ENCODE measurements around the gene SDK1. TPM values are rescaled to one million over a fixed set of nuclear protein-coding genes. Genes with fewer than 3 reads are reported as not detected.

SDK1 gene
- total and polyA plus RNA-seq, 10 of the 15 experiments (the other 5 are each of a cell fraction or from before 2014, with no cell fraction given): 0.14 to 0.33 TPM; not detected in 8

DNA sequence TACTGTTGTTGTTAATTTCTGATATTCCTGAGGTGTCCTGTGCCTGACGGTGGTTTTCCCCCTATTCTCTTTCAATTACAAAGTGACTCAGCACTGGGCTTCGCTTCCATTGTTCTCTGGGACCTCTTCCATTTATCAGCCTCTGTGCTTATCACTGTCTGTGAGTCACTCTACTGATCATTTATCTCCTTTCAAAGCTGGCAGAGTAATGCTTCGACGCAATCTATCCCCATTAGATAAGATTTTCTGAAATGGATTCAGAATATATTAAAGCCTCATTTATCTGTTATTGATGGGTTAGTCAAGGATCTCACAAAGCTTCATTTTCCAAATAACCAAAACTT is 679.2 kb downstream of the SDK1 start:
- BruUV-seq (replicated peaks): no TSS peak
- FAIRE-seq: no peak
- CTCF ChIA-PET: no interaction called here
- in situ Hi-C loops (cut with MboI) (no loop called here), intact Hi-C loops (cut with micrococcal nuclease; ENCODE audit: unreplicated experiment) (no loop called here)
- POLR2A ChIA-PET: no interaction called here
- no peak overlapping the region for H3K4me2 ChIP-seq (ENCODE audit: control insufficient read depth, insufficient read depth)
- H3K4me1 ChIP-seq (ENCODE audit: control insufficient read depth, insufficient read depth, low read length): no peaks in the 10 kb centered on the region
- WGBS (ENCODE audit: insufficient coverage, insufficient replicate concordance, low lambda C conversion rate, missing lambda C conversion rate): 53% methylated on average over 4 of the region's 4 CpGs
- H3K27ac ChIP-seq (ENCODE audit: control insufficient read depth, insufficient read depth): no peak overlapping the region
- ATAC-seq: no peak
- RAD21 ChIA-PET (ENCODE audit: unreplicated experiment): no interaction called here
- no peaks in the 10 kb centered on the region for H4K20me1 ChIP-seq (ENCODE audit: control insufficient read depth, insufficient read depth)
- no peak overlapping the region for H3K4me3 ChIP-seq
- H3K36me3 ChIP-seq (ENCODE audit: control insufficient read depth in 2 of 2, insufficient read depth in 2 of 2, low read length in 1 of 2): no peaks in the 10 kb centered on the region
- no peaks in the 10 kb centered on the region for H3K27me3 ChIP-seq (replicated peaks in 1 of 2; ENCODE audit: control insufficient read depth in 2 of 2, insufficient read depth in 2 of 2, low read length in 1 of 2)
- no peaks in the 10 kb centered on the region; the same call in 2 of the 3 replicates for H3K9me3 ChIP-seq (replicated peaks; ENCODE audit: control insufficient read depth, insufficient read depth, low read length)
- no peak for DNase-seq (ENCODE audit: low read depth, low spot score)
- no peak overlapping the region for H2AFZ ChIP-seq (ENCODE audit: control insufficient read depth, low read depth, low read length)
- SMC1A ChIA-PET (ENCODE audit: uncharacterized antibody, unreplicated experiment): no interaction called here
- no peaks in the 10 kb centered on the region for H3K79me2 ChIP-seq (ENCODE audit: control insufficient read depth, insufficient read depth, low read length)
- no peak overlapping the region for H3K9ac ChIP-seq (ENCODE audit: control insufficient read depth, insufficient read depth, low read length)
- no peak for TF ChIP-seq NRF1 (conservative IDR thresholded peaks at IDR 0.05; ENCODE audit: low read depth, low read length)
- no peak for TF ChIP-seq POU2F2 (IDR thresholded peaks at IDR 0.05; ENCODE audit: borderline replicate concordance, low read depth, low read length)
- TF ChIP-seq POLR2A (IDR thresholded peaks at IDR 0.05; ENCODE audit: low read depth, low read length): no peak
- no peak for TF ChIP-seq MYB (IDR thresholded peaks at IDR 0.05; ENCODE audit: borderline replicate concordance, low read depth, low read length)
- no peak for TF ChIP-seq NFYA (IDR thresholded peaks at IDR 0.05; ENCODE audit: borderline replicate concordance, low read depth, low read length)
- TF ChIP-seq ASH2L (IDR thresholded peaks at IDR 0.05; ENCODE audit: borderline replicate concordance, low read depth): no peak
- TF ChIP-seq TBL1XR1 (IDR thresholded peaks at IDR 0.05; ENCODE audit: low read depth, low read length): no peak
- no peak for TF ChIP-seq USF2 (IDR thresholded peaks at IDR 0.05; ENCODE audit: borderline replicate concordance, low read depth, low read length)
- TF ChIP-seq FOXK2 (IDR thresholded peaks at IDR 0.05): no peak
- no peak for TF ChIP-seq RAD21 (IDR thresholded peaks at IDR 0.05; ENCODE audit: insufficient read depth, low read depth, low read length)
- no peak for TF ChIP-seq SMAD5 (IDR thresholded peaks at IDR 0.05; ENCODE audit: low read depth)
- no peak for TF ChIP-seq TCF3 (IDR thresholded peaks at IDR 0.05; ENCODE audit: borderline replicate concordance, insufficient read depth, low read depth, low read length)
- no peak for TF ChIP-seq BRCA1 (IDR thresholded peaks at IDR 0.05; ENCODE audit: low read depth, low read length)
- TF ChIP-seq, protein P1, sequence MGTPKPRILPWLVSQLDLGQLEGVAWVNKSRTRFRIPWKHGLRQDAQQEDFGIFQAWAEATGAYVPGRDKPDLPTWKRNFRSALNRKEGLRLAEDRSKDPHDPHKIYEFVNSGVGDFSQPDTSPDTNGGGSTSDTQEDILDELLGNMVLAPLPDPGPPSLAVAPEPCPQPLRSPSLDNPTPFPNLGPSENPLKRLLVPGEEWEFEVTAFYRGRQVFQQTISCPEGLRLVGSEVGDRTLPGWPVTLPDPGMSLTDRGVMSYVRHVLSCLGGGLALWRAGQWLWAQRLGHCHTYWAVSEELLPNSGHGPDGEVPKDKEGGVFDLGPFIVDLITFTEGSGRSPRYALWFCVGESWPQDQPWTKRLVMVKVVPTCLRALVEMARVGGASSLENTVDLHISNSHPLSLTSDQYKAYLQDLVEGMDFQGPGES (IDR thresholded peaks at IDR 0.05): no peak
- TF ChIP-seq, protein P2, sequence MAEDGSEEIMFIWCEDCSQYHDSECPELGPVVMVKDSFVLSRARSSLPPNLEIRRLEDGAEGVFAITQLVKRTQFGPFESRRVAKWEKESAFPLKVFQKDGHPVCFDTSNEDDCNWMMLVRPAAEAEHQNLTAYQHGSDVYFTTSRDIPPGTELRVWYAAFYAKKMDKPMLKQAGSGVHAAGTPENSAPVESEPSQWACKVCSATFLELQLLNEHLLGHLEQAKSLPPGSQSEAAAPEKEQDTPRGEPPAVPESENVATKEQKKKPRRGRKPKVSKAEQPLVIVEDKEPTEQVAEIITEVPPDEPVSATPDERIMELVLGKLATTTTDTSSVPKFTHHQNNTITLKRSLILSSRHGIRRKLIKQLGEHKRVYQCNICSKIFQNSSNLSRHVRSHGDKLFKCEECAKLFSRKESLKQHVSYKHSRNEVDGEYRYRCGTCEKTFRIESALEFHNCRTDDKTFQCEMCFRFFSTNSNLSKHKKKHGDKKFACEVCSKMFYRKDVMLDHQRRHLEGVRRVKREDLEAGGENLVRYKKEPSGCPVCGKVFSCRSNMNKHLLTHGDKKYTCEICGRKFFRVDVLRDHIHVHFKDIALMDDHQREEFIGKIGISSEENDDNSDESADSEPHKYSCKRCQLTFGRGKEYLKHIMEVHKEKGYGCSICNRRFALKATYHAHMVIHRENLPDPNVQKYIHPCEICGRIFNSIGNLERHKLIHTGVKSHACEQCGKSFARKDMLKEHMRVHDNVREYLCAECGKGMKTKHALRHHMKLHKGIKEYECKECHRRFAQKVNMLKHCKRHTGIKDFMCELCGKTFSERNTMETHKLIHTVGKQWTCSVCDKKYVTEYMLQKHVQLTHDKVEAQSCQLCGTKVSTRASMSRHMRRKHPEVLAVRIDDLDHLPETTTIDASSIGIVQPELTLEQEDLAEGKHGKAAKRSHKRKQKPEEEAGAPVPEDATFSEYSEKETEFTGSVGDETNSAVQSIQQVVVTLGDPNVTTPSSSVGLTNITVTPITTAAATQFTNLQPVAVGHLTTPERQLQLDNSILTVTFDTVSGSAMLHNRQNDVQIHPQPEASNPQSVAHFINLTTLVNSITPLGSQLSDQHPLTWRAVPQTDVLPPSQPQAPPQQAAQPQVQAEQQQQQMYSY (CRISPR knock-in tag; IDR thresholded peaks at IDR 0.05): no peak
- no peak for TF ChIP-seq SMAD1 (IDR thresholded peaks at IDR 0.05; ENCODE audit: low read depth, partially characterized antibody)
- no peak for TF ChIP-seq JUND (IDR thresholded peaks at IDR 0.05; ENCODE audit: low read depth, low read length)
- TF ChIP-seq, protein P3, sequence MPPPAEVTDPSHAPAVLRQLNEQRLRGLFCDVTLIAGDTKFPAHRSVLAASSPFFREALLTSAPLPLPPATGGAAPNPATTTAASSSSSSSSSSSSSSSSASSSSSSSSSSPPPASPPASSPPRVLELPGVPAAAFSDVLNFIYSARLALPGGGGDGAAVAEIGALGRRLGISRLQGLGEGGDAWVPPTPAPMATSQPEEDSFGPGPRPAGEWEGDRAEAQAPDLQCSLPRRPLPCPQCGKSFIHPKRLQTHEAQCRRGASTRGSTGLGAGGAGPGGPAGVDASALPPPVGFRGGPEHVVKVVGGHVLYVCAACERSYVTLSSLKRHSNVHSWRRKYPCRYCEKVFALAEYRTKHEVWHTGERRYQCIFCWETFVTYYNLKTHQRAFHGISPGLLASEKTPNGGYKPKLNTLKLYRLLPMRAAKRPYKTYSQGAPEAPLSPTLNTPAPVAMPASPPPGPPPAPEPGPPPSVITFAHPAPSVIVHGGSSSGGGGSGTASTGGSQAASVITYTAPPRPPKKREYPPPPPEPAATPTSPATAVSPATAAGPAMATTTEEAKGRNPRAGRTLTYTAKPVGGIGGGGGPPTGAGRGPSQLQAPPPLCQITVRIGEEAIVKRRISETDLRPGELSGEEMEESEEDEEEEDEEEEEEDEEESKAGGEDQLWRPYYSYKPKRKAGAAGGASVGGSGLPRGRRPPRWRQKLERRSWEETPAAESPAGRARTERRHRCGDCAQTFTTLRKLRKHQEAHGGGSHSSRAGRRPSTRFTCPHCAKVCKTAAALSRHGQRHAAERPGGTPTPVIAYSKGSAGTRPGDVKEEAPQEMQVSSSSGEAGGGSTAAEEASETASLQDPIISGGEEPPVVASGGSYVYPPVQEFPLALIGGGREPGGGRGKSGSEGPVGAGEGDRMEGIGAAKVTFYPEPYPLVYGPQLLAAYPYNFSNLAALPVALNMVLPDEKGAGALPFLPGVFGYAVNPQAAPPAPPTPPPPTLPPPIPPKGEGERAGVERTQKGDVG (CRISPR knock-in tag; IDR thresholded peaks at IDR 0.05): no peak

Measured in GM12878 (cell line).